ENCODE data around the gene MSX1. TPM values are rescaled to one million over a fixed set of nuclear protein-coding genes. Genes with fewer than 3 reads are reported as not detected.

MSX1 gene
- total RNA-seq, 1 donor from 2014 or later, result 0.26 TPM

DNA sequence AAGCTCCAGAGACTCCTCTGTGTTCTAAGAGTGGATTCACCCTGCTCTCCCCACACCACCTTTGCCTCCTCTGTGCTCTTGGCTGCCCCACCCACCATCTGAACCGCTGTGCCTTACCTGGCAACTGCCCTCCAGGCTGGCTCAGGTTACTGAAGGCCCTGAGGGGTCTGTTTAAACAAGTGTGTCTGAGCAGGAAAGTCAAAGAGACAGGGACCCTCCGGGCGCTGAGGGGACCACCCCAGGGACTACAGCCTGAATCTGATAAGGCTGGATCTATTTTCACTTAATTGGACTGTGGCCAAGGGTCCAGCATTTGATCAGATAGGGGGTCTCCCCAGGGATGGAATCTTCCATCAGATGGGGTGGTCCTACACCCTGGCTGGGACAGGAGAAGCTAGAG, 10.4 kb upstream of the MSX1 start:
- FAIRE-seq, result no peak
- H3K4me3 ChIP-seq (ENCODE audit: low read depth, low read length), result no peak overlapping the region
- DNase-seq (ENCODE audit: low read depth), result no peak
- H3K27me3 ChIP-seq (ENCODE audit: control insufficient read depth, insufficient read depth, low read length), result peaks cover 16% of the 10 kb centered on the region
- H3K36me3 ChIP-seq (ENCODE audit: control insufficient read depth, insufficient read depth, low read length), result no peaks in the 10 kb centered on the region
- TF ChIP-seq, protein P1, sequence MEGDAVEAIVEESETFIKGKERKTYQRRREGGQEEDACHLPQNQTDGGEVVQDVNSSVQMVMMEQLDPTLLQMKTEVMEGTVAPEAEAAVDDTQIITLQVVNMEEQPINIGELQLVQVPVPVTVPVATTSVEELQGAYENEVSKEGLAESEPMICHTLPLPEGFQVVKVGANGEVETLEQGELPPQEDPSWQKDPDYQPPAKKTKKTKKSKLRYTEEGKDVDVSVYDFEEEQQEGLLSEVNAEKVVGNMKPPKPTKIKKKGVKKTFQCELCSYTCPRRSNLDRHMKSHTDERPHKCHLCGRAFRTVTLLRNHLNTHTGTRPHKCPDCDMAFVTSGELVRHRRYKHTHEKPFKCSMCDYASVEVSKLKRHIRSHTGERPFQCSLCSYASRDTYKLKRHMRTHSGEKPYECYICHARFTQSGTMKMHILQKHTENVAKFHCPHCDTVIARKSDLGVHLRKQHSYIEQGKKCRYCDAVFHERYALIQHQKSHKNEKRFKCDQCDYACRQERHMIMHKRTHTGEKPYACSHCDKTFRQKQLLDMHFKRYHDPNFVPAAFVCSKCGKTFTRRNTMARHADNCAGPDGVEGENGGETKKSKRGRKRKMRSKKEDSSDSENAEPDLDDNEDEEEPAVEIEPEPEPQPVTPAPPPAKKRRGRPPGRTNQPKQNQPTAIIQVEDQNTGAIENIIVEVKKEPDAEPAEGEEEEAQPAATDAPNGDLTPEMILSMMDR (IDR thresholded peaks at IDR 0.05; ENCODE audit: insufficient read depth, low read length, severe bottlenecking), result no peak

DNA sequence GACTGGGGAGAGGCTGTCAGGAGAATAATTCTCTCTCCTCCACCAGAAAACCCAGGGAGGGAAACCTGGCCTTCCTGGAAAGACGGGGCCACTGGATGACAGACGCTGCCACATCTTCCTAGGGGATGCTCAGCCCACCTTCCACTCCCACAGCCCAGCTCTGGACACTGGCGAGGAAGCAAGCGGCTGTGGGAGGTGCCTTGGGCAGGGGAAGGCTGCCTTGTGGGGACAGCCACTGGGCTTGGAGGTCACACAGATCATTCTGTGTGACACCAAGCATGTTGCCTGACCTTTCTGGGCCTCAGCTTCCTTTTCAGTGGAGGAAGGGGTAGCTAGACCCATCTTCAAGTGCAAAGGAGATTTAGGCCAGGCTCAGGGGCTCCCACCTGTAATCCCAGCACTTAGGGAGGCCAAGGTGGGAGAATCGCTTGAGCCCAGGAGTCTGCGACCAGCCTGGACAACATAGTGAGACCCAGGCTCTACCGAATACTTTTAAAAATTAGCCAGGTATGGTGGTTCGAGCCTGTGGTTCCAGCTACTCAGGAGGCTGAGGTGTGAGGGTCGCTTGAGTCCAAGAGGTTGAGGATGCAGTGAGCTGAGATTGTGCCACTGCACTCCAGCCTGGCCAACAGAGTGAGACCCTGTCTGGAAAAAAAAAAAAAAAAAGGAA, 9.8 kb upstream of the MSX1 start:
- Histone ChIP-seq H3K27me3 (ENCODE audit: control insufficient read depth, insufficient read depth, low read length) (peaks cover 21% of the 10 kb centered on the region), H3K36me3 (ENCODE audit: control insufficient read depth, insufficient read depth, low read length) (no peaks in the 10 kb centered on the region), H3K4me3 (ENCODE audit: low read depth, low read length) (no peak overlapping the region)
- no peak for FAIRE-seq
- no peak for DNase-seq (ENCODE audit: low read depth)
- TF ChIP-seq, protein P1 (IDR thresholded peaks at IDR 0.05; ENCODE audit: insufficient read depth, low read length, severe bottlenecking), result no peak

DNA sequence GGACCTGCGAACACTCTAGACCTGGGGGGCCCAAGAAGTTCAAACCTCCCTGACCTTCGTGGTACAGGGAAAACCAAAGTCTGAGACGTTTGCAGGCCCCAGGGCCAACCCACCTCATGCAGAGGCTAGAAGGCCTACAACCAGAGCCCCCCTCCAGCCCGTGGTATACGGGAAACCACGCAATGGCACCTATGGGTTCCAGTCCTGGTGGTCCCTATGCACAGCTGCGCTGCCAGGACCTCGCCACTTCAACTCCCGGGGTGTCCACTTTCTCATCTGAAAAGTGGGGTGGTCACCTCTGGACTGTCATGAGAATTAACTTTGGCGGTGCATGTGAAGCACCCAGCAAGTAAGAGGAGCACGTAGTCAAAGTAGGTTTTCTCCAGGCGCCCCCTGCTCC, 8.4 kb upstream of the MSX1 start:
- no peak for FAIRE-seq
- TF ChIP-seq, protein P1 (IDR thresholded peaks at IDR 0.05; ENCODE audit: insufficient read depth, low read length, severe bottlenecking), result no peak
- no peak for DNase-seq (ENCODE audit: low read depth)
- Histone ChIP-seq H3K27me3 (ENCODE audit: control insufficient read depth, insufficient read depth, low read length) (peaks cover 30% of the 10 kb centered on the region), H3K4me3 (ENCODE audit: low read depth, low read length) (no peak overlapping the region), H3K36me3 (ENCODE audit: control insufficient read depth, insufficient read depth, low read length) (no peaks in the 10 kb centered on the region)

DNA sequence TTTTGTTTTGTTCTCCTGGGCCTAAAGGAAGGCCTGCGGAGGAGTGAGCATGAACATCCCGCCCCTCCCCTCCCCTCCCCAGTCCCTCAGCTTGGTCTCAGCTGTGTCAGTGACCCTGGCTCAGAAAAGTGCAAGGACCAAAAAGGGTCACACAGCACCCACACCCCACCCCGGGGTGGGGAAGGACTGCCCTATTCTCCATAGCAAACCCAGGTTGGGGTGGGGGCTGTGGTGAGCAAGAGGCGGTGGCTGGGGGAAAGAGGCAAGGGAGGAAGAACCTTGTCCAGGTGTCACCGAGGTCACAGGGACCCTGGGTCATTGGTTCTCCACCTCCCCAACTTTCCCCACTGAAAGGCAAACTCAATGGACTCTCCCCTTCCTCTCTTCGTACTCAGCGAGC, 7.6 kb upstream of the MSX1 start:
- TF ChIP-seq, protein P1 (IDR thresholded peaks at IDR 0.05; ENCODE audit: insufficient read depth, low read length, severe bottlenecking), result no peak
- no peak overlapping the region for H3K4me3 ChIP-seq (ENCODE audit: low read depth, low read length)
- peaks cover 37% of the 10 kb centered on the region for H3K27me3 ChIP-seq (ENCODE audit: control insufficient read depth, insufficient read depth, low read length)
- DNase-seq (ENCODE audit: low read depth) (no peak), FAIRE-seq (no peak)
- H3K36me3 ChIP-seq (ENCODE audit: control insufficient read depth, insufficient read depth, low read length), result no peaks in the 10 kb centered on the region

DNA sequence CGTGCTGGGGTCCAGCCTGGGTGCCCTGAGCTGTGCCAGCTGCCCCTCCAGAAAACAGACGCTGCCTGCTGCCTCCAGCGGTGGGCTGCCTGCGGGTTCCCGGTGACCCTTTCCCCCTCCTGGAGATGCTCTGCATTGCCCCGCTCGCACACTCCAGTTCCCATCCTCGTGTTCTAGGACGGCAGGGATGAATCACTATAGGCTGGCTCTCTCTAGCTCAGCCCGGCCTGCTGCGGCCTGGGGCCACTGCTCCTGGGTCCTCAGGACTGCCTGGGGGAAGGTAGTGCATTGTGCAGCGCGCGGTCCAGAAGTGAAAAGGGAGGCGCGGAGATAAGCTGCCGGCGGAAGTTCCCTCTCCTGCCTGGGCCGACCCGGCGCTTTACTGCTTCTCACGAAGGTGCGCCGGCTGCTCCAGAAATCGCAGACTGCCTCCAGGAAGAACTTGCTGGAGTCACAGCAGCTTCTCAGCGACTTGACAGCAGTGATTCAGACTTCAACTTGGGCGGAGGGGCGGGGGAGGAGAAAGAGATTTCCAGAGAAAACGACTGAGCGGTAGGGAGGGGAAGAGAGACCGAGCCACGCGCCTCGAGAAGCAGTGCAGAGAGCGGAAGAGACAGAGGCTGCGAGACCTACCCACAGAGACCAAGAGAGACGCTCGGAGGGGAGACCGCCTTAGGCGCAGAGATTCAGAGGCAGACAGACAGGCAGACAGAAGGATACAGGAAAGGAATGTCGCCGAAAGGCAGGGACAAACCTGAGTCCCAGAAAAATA, 6.7 kb upstream of the MSX1 start:
- peaks cover 43% of the 10 kb centered on the region for H3K27me3 ChIP-seq (ENCODE audit: control insufficient read depth, insufficient read depth, low read length)
- no peaks in the 10 kb centered on the region for H3K36me3 ChIP-seq (ENCODE audit: control insufficient read depth, insufficient read depth, low read length)
- TF ChIP-seq, protein P1 (IDR thresholded peaks at IDR 0.05; ENCODE audit: insufficient read depth, low read length, severe bottlenecking), result peak; percentile 12
- FAIRE-seq (no peak), DNase-seq (ENCODE audit: low read depth) (peak; percentile 52)
- H3K4me3 ChIP-seq (ENCODE audit: low read depth, low read length), result peak overlapping the region; percentile 1
